ENCODE measurements around the gene ABCA8. TPM values are rescaled to one million over a fixed set of nuclear protein-coding genes. Genes with fewer than 3 reads are reported as not detected.

The ABCA8 gene
- total RNA-seq, 1 experiment from 2014 or later = not detected

DNA sequence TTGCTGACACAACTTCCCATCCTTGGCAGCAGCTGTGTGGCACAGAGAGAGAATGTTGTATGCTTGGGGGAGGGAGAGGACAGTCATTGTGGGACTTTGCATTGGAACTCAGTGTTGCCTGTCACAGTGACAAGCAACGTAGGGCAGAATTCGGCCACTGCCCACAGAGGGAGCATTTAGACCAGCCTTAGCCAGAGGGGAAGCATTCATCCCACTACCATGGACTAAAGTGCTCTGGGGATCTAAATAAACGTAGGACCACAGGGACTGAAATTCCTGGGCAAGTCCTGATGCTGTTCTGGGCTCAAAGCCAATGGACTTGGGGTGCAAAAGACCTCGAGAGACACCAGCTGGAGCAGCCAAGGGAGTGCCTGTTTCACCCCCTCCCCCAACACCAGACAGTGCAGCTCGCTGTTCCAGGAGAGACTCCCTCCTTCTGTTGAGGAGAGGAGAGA lies 44.9 kb downstream of the ABCA8 start:
- Histone ChIP-seq H2BK15ac (ENCODE audit: low read depth, low read length) (no peak overlapping the region), H3K9ac (ENCODE audit: extremely low read depth, insufficient read length, low read length) (no peak overlapping the region), H3K4ac (ENCODE audit: low read depth, low read length) (no peak overlapping the region), H3K27ac (ENCODE audit: insufficient read length, low read depth, low read length) (no peak overlapping the region), H3K23me2 (ENCODE audit: insufficient read length, low read depth, low read length, poor library complexity, severe bottlenecking) (no peaks in the 10 kb centered on the region), H4K5ac (ENCODE audit: insufficient read length, low read depth, low read length) (no peak overlapping the region), H3K4me2 (ENCODE audit: insufficient read depth, insufficient read length, low read length) (no peak overlapping the region), H3K79me2 (ENCODE audit: insufficient read depth, low read length) (no peaks in the 10 kb centered on the region), H2BK120ac (ENCODE audit: low read depth, low read length, poor library complexity, severe bottlenecking) (no peak overlapping the region), H2BK20ac (ENCODE audit: low read depth, low read length, poor library complexity, severe bottlenecking) (no peak overlapping the region), H3K23ac (ENCODE audit: insufficient read length, low read depth, low read length) (no peak overlapping the region), H2AFZ (ENCODE audit: low read length) (no peak overlapping the region), H3T11ph (ENCODE audit: low read length) (no peak overlapping the region), H3K9me3 (ENCODE audit: control insufficient read depth, low read depth, low read length) (no peaks in the 10 kb centered on the region), H4K8ac (replicated peaks; ENCODE audit: insufficient read length, low read depth, low read length) (no peak overlapping the region), H4K20me1 (ENCODE audit: control insufficient read depth, insufficient read depth, insufficient read length) (no peaks in the 10 kb centered on the region), H2AK5ac (ENCODE audit: insufficient read length, low read length) (no peak overlapping the region), H3K18ac (ENCODE audit: insufficient read length, low read depth, low read length) (no peak overlapping the region), H3K14ac (ENCODE audit: insufficient read depth, low read length) (no peak overlapping the region), H4K91ac (ENCODE audit: insufficient read length, low read depth, low read length) (no peak overlapping the region), H2BK5ac (ENCODE audit: insufficient read length, low read length) (no peak overlapping the region), H2BK12ac (ENCODE audit: insufficient read length, low read depth, low read length) (no peak overlapping the region), H3K56ac (ENCODE audit: insufficient read length, low read depth, low read length) (no peak overlapping the region), H3K79me1 (ENCODE audit: insufficient read depth, low read depth, low read length, poor library complexity, severe bottlenecking) (no peaks in the 10 kb centered on the region), H3K27me3 (ENCODE audit: insufficient read depth, low read length) (no peaks in the 10 kb centered on the region), H3K4me1 (ENCODE audit: insufficient read depth, low read length) (no peaks in the 10 kb centered on the region)
- no CpG with 5 or more reads among the region's 5 CpGs for WGBS (ENCODE audit: extremely low coverage, insufficient read length, low lambda C conversion rate)
- no peak overlapping the region for H3K4me3 Mint-ChIP-seq
- peaks cover 0 to 6% (median 0%) of the 10 kb centered on the region in 3 experiments; a peak in 3 of 7 replicates for H3K36me3 Mint-ChIP-seq (ENCODE audit: insufficient read depth in 1 of 3, low read depth in 3 of 3)
- no peak for DNase-seq
- no peaks in the 10 kb centered on the region for H3K27me3 Mint-ChIP-seq (ENCODE audit: low read depth)
- TF ChIP-seq, protein P1, sequence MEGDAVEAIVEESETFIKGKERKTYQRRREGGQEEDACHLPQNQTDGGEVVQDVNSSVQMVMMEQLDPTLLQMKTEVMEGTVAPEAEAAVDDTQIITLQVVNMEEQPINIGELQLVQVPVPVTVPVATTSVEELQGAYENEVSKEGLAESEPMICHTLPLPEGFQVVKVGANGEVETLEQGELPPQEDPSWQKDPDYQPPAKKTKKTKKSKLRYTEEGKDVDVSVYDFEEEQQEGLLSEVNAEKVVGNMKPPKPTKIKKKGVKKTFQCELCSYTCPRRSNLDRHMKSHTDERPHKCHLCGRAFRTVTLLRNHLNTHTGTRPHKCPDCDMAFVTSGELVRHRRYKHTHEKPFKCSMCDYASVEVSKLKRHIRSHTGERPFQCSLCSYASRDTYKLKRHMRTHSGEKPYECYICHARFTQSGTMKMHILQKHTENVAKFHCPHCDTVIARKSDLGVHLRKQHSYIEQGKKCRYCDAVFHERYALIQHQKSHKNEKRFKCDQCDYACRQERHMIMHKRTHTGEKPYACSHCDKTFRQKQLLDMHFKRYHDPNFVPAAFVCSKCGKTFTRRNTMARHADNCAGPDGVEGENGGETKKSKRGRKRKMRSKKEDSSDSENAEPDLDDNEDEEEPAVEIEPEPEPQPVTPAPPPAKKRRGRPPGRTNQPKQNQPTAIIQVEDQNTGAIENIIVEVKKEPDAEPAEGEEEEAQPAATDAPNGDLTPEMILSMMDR (conservative IDR thresholded peaks at IDR 0.05) = no peak
- no peak overlapping the region; a peak in 1 of 7 replicates for H3K27ac Mint-ChIP-seq
- no peaks in the 10 kb centered on the region for H3K4me1 Mint-ChIP-seq
- H3K9me3 Mint-ChIP-seq = peaks cover 0 to 10% of the 10 kb centered on the region in 2 experiments; a peak in 2 of 5 replicates

All from H9 (cell line).